Loucy (cell line): ENCODE measurements around the gene SORCS1.

ENCODE experiments used
- EZH2phosphoT487 ChIP-seq: fragments of 200-600 bp; IDR thresholded peaks from 2 replicates; pipeline ENCODE4 v1.6.1; 2018; ENCODE audit warnings: antibody characterized with exemption, mild to moderate bottlenecking, moderate library complexity, borderline replicate concordance
- TF ChIP-seq, protein P1 (sequence below): fragments of 200-600 bp; sonication (generic); conservative IDR thresholded peaks from 2 replicates; pipeline ENCODE4 v1.5.1; 2014; ENCODE audit warnings: mild to moderate bottlenecking, antibody characterized with exemption, low read length

DNA sequence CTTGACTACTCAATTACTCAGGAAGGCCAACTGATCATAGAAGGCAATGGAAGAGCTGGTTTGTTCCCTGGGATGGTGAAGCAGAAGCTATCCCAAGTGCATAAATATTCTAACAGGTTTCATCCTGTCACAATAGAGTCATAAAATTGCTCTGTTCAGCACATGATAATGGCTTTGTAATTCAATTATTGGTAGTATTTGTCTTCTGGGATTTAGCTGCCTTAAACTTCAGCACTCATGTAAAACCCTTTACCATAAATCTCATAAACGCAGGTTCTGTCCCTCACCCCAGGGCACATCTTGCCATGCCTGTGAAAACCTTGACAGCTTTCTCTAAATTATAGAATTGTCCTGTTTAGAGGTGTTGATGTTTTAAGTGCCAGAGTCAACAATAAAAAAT is 417.6 kb downstream of the SORCS1 start:
- TF ChIP-seq, protein P1, sequence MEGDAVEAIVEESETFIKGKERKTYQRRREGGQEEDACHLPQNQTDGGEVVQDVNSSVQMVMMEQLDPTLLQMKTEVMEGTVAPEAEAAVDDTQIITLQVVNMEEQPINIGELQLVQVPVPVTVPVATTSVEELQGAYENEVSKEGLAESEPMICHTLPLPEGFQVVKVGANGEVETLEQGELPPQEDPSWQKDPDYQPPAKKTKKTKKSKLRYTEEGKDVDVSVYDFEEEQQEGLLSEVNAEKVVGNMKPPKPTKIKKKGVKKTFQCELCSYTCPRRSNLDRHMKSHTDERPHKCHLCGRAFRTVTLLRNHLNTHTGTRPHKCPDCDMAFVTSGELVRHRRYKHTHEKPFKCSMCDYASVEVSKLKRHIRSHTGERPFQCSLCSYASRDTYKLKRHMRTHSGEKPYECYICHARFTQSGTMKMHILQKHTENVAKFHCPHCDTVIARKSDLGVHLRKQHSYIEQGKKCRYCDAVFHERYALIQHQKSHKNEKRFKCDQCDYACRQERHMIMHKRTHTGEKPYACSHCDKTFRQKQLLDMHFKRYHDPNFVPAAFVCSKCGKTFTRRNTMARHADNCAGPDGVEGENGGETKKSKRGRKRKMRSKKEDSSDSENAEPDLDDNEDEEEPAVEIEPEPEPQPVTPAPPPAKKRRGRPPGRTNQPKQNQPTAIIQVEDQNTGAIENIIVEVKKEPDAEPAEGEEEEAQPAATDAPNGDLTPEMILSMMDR = no peak
- no peak for TF ChIP-seq EZH2phosphoT487
